ENCODE results near the gene PFDN2.
A peak's percentile ranks its signal among the peaks of the same experiment; 100 is the strongest.
"Not testable (repeated sequence)": the region's sequence is repeated elsewhere in the genome, so short reads cannot be mapped to it uniquely, and the experiment has no call there.

The PFDN2 gene

GRCh38 chr1:161069731-161070270 lies 48.0 kb downstream of the PFDN2 start, which contains the start of gene ARHGAP30:
ARHGAP30 (minus strand) TSS chr1:161069891; CDS start chr1:161069624, 267 bp downstream.
- peak within 1 kb of the TSS; percentile 89 for H3K27ac ChIP-seq (ENCODE audit: low read length)
- peak within 1 kb of the TSS; percentile 90 for H3K4me3 ChIP-seq (ENCODE audit: low read length)
- peak within 1 kb of the TSS; percentile 99 for H3K9ac ChIP-seq (ENCODE audit: low read length)
- H3K36me3 ChIP-seq (replicated peaks; ENCODE audit: low read depth, low read length), result peaks cover 19% of the 10 kb centered on the region
- H3K79me2 ChIP-seq (ENCODE audit: low read length), result peaks cover 47% of the 10 kb centered on the region
- peak within 1 kb of the TSS; percentile 88 for H3K4me2 ChIP-seq (ENCODE audit: low read length)
- H3K9me3 ChIP-seq (ENCODE audit: insufficient read depth, low read length), result no peaks in the 10 kb centered on the region
- no peak for TF ChIP-seq CTCF (IDR thresholded peaks at IDR 0.05; ENCODE audit: low read depth, low read length)
- no peak for TF ChIP-seq EZH2phosphoT487 (IDR thresholded peaks at IDR 0.05; ENCODE audit: low read depth)
- H3K27me3 ChIP-seq (ENCODE audit: low read depth, low read length), result no peaks in the 10 kb centered on the region
- H3K4me1 ChIP-seq (ENCODE audit: low read length), result peaks cover 35% of the 10 kb centered on the region
- peaks cover 23% of the 10 kb centered on the region for H4K20me1 ChIP-seq (ENCODE audit: insufficient read depth, low read length)
- 0 out of 2 replicates have a peak within 1 kb of the TSS, but pooled peaks have one; percentile 7 for H2AFZ ChIP-seq (ENCODE audit: low read depth, low read length)

GRCh38 chr1:161069241-161069640 lies 48.6 kb downstream of the PFDN2 start:
- peak overlapping the region; percentile 89 for H3K27ac ChIP-seq (ENCODE audit: low read length)
- H3K27me3 ChIP-seq (ENCODE audit: low read depth, low read length), result no peaks in the 10 kb centered on the region
- H3K9ac ChIP-seq (ENCODE audit: low read length), result peak overlapping the region; percentile 99
- H3K36me3 ChIP-seq (replicated peaks; ENCODE audit: low read depth, low read length), result peaks cover 19% of the 10 kb centered on the region
- H4K20me1 ChIP-seq (ENCODE audit: insufficient read depth, low read length), result peaks cover 26% of the 10 kb centered on the region
- no peak overlapping the region for H2AFZ ChIP-seq (ENCODE audit: low read depth, low read length)
- peaks cover 35% of the 10 kb centered on the region for H3K4me1 ChIP-seq (ENCODE audit: low read length)
- peak overlapping the region; percentile 90 for H3K4me3 ChIP-seq (ENCODE audit: low read length)
- H3K4me2 ChIP-seq (ENCODE audit: low read length), result peak overlapping the region; percentile 88
- no peaks in the 10 kb centered on the region for H3K9me3 ChIP-seq (ENCODE audit: insufficient read depth, low read length)
- peaks cover 52% of the 10 kb centered on the region for H3K79me2 ChIP-seq (ENCODE audit: low read length)
- TF ChIP-seq CTCF (IDR thresholded peaks at IDR 0.05; ENCODE audit: low read depth, low read length), result no peak
- TF ChIP-seq EZH2phosphoT487 (IDR thresholded peaks at IDR 0.05; ENCODE audit: low read depth), result no peak

- H3K27ac ChIP-seq (ENCODE audit: low read length), result peak overlapping the region; percentile 89
- peaks cover 35% of the 10 kb centered on the region for H3K4me1 ChIP-seq (ENCODE audit: low read length)
- H3K36me3 ChIP-seq (replicated peaks; ENCODE audit: low read depth, low read length), result peaks cover 19% of the 10 kb centered on the region
- peaks cover 58% of the 10 kb centered on the region for H3K79me2 ChIP-seq (ENCODE audit: low read length)
- H3K4me3 ChIP-seq (ENCODE audit: low read length), result peak overlapping the region; percentile 90
- H3K9ac ChIP-seq (ENCODE audit: low read length), result peak overlapping the region; percentile 99
- TF ChIP-seq EZH2phosphoT487 (IDR thresholded peaks at IDR 0.05; ENCODE audit: low read depth) (no peak), CTCF (IDR thresholded peaks at IDR 0.05; ENCODE audit: low read depth, low read length) (no peak)
- peaks cover 31% of the 10 kb centered on the region for H4K20me1 ChIP-seq (ENCODE audit: insufficient read depth, low read length)
- peak overlapping the region; percentile 88 for H3K4me2 ChIP-seq (ENCODE audit: low read length)
- H3K9me3 ChIP-seq (ENCODE audit: insufficient read depth, low read length), result no peaks in the 10 kb centered on the region
- no peak overlapping the region for H2AFZ ChIP-seq (ENCODE audit: low read depth, low read length)
- H3K27me3 ChIP-seq (ENCODE audit: low read depth, low read length), result no peaks in the 10 kb centered on the region
Observed at GRCh38 chr1:161068306-161069234, 49.3 kb downstream of the PFDN2 start.

- Histone ChIP-seq H3K79me2 (ENCODE audit: low read length) (peaks cover 72% of the 10 kb centered on the region), H3K9me3 (ENCODE audit: insufficient read depth, low read length) (no peaks in the 10 kb centered on the region), H3K27me3 (ENCODE audit: low read depth, low read length) (no peaks in the 10 kb centered on the region), H4K20me1 (ENCODE audit: insufficient read depth, low read length) (peaks cover 43% of the 10 kb centered on the region), H3K4me2 (ENCODE audit: low read length) (peak overlapping the region; percentile 2; the same call in 1 of the 2 replicates), H3K9ac (ENCODE audit: low read length) (no peak overlapping the region), H3K27ac (ENCODE audit: low read length) (no peak overlapping the region), H3K4me1 (ENCODE audit: low read length) (peaks cover 30% of the 10 kb centered on the region), H3K4me3 (ENCODE audit: low read length) (no peak overlapping the region), H3K36me3 (replicated peaks; ENCODE audit: low read depth, low read length) (peaks cover 26% of the 10 kb centered on the region), H2AFZ (ENCODE audit: low read depth, low read length) (no peak overlapping the region)
- TF ChIP-seq CTCF (IDR thresholded peaks at IDR 0.05; ENCODE audit: low read depth, low read length) (no peak), EZH2phosphoT487 (IDR thresholded peaks at IDR 0.05; ENCODE audit: low read depth) (no peak)
Observed at GRCh38 chr1:161066694-161067093, 51.1 kb downstream of the PFDN2 start.

- H2AFZ ChIP-seq (ENCODE audit: low read depth, low read length); H3K4me2 ChIP-seq (ENCODE audit: low read length); H3K4me3 ChIP-seq (ENCODE audit: low read length); H3K27ac ChIP-seq (ENCODE audit: low read length); H3K9me3 ChIP-seq (ENCODE audit: insufficient read depth, low read length); H3K27me3 ChIP-seq (ENCODE audit: low read depth, low read length); H3K9ac ChIP-seq (ENCODE audit: low read length): not testable (repeated sequence)
- peaks cover 45% of the 10 kb centered on the region for H4K20me1 ChIP-seq (ENCODE audit: insufficient read depth, low read length)
- peaks cover 21% of the 10 kb centered on the region for H3K4me1 ChIP-seq (ENCODE audit: low read length)
- peaks cover 83% of the 10 kb centered on the region for H3K79me2 ChIP-seq (ENCODE audit: low read length)
- peaks cover 30% of the 10 kb centered on the region for H3K36me3 ChIP-seq (replicated peaks; ENCODE audit: low read depth, low read length)
Observed at GRCh38 chr1:161065681-161066080, 52.2 kb downstream of the PFDN2 start.

GRCh38 chr1:161063936-161064335 lies 53.9 kb downstream of the PFDN2 start:
- H3K9me3 ChIP-seq (ENCODE audit: insufficient read depth, low read length); H3K27me3 ChIP-seq (ENCODE audit: low read depth, low read length); H3K9ac ChIP-seq (ENCODE audit: low read length); H3K4me2 ChIP-seq (ENCODE audit: low read length); H3K27ac ChIP-seq (ENCODE audit: low read length); H2AFZ ChIP-seq (ENCODE audit: low read depth, low read length); H3K4me3 ChIP-seq (ENCODE audit: low read length): not testable (repeated sequence)
- Histone ChIP-seq H3K79me2 (ENCODE audit: low read length) (peaks cover 82% of the 10 kb centered on the region), H4K20me1 (ENCODE audit: insufficient read depth, low read length) (peaks cover 46% of the 10 kb centered on the region), H3K36me3 (replicated peaks; ENCODE audit: low read depth, low read length) (peaks cover 39% of the 10 kb centered on the region), H3K4me1 (ENCODE audit: low read length) (peaks cover 13% of the 10 kb centered on the region)
